GM18517 (cell line): ENCODE results near the gene BLVRA.
A peak's percentile ranks its signal among the peaks of the same experiment; 100 is the strongest.
"Not testable (repeated sequence)": the region's sequence is repeated elsewhere in the genome, so short reads cannot be mapped to it uniquely, and the experiment has no call there.

Experiments
- ATAC-seq: cut with Tn5 transposase; IDR thresholded peaks from one replicate; pipeline ENCODE4 v1.9.1; 2021; ENCODE audit warnings: mild to moderate bottlenecking, moderate library complexity; ENCODE audit not compliant: unreplicated experiment

BLVRA gene

DNA sequence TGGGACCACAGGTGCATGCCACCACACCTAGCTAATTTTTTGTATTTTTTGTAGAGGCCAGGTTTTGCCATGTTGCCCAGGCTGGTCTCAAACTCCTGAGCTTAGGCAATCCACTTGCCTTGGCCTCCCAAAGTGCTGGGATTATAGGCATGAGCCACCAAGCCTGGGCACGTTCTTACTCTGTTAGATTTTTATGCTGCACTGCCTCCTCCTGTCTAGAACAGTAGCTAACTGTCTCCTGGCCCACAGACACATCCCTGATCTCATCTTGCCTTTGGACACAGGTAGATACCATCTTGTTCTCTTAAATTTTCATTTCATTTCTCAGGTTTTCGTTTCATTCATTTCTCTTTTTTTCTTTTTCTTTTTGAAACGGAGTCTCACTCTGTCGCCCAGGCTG, 41.1 kb downstream of the BLVRA start:
- no peak for ATAC-seq

DNA sequence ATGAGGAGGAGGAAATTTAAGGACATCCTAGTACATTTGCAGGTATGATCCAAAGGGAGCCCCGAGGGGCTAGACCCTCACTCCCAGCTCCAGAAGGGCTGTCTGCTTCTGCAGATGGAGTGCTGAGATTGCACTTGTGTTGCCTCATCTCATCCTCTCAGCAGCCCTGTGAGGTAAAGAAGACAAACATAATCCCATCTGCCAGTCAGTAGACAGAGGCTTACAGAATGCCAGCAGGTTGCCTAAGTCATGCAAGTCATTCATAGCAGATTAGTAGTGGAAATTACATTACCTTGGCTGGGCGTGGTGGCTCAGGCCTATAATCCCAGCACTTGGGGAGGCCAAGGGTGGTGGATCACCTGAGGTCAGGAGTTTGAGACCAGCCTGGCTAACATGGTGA, 45.4 kb downstream of the BLVRA start:
- no peak for ATAC-seq

DNA sequence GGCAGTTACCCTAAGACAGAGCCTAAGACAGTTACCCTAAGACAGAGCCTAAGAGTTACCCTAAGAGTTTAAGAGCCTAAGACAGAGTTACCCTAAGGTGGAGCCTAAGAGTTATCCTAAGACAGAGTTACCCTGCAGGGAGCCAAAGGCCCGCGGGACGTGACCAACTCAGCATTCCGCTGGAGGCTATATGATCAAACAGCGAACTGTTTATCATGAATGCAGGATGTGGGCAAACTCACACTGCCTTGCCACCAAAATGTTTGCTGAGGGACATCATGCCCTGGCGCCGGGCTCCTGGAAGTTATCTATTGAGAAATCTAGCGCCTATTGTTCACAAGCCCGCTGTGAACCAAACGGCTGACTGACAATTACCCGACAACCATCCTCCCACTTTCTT, 49.9 kb downstream of the BLVRA start:
- no peak for ATAC-seq

DNA sequence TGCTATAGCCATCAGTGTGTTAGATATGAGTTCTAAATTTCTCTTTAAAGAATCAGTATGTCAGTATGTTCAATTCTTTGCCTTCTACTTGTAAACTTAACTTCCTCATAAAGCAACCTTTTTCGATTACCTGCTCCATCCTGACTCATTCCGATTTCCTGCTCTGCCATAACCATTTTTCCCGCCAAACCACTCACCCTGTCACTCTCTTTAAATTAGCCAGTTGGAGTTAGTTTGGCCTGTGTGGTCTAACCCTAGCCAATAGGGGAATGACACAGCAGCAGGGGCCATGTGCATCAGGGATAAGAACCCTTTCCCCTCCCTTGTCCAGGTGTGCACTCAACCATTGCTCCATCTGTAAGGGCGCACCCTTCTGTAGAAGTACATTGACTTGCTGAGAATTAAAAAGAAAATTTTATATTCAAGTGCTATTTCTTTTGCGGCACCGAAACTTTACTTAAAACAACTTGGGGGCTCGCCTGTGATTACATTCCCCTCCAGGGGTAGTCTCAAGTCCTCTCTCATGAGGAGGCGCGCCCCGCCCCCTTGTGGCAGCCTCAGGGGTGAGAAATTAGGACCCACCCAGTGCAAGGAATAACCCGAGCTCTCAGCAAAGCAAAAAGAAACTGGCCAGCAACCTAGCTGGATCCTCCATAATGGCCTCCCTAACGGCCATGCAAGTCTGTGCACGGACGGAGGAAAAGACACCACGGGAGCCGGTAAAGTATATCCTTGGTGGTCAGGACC, 51.9 kb downstream of the BLVRA start:
- ATAC-seq: not testable (repeated sequence)

DNA sequence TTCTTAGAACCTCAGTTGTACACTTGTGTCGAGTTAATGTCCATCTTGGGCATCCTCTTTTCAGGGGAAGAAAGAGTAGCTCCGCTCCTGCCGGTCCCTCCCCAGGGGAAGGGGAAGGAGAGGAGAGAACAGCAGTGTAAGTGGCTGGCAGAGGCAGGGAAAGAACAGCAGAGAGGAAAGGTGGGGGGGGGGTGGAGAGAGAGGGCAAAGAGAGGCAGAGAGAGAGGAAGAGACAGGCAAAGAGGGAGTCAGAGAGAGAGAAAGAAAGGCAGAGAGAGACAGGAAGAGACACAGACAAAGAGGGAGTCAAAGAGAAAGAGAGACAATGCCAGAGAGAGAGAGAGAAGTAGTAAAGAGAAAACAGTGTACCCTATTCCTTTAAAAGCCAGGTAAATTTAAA, 56.9 kb downstream of the BLVRA start:
- ATAC-seq: no peak

DNA sequence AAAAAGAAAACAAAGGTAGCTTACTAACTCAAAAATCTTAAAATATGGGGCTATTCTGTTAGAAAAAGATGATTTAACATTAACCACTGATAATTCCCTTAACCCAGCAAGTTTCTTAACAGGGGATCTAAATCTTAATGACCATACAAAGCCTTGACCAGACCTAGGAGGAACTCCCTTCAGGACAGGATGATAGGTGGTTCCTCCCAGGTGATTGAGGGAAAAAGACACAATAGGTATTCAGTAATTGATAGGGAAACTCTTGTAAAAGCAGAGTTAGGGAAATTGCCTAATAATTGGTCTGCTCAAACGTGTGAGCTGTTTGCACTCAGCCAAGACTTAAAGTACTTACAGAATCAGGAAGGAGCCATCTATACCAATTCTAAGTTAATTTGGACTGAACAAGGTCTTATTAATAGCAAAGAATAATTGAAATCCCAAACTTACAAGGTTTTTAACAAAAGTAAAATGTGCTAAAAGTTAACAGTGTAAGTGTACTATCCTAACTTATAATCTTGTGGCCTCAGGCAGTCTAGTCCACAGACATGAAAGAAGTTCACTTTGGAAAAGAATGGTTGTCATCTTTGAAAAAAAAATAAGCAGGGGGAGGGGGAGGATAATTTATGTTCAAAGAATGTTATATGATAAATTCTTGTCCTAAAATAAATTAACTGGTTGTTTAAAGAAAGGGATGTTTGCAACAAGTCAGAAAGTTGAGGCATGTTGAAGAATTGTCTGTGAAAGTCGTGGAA, 57.7 kb downstream of the BLVRA start:
- ATAC-seq: not testable (repeated sequence)

DNA sequence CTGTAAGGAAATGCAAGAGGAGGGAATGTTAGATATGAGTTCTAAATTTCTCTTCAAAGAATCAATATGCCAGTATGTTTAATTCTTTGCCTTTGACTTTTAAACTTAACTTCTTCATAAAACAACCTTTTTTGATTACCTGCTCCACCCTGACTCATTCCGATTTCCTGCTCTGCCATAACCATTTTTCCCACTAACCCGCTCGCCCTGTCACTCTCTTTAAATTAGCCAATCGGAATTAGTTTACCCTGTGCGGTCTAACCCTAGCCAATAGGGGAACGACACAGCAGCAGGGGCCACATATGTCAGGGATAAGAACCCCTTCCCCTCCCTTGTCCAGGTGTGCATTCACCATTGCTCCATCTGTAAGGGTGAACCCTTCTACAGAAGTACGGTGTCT, 64.9 kb downstream of the BLVRA start:
- ATAC-seq: not testable (repeated sequence)

DNA sequence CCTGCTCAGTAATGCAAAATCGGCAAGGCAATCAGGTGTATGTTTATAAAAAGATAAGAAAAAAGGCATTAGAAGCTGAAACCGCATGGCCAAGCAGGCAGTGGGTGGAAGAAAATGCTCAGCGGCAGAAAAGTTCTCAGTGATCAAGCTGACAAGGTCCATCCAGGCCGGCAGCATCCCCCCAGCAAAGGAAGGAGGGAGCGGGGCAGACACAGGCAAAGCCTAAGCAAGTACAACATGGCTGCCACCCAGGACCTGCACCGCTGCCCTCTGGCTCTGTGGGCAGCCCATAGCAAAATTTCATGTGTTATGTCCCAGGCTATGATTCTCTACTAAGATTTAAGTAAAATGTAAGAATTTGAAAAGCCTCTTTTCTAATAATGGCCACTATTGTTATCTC, 65.5 kb downstream of the BLVRA start:
- no peak for ATAC-seq

DNA sequence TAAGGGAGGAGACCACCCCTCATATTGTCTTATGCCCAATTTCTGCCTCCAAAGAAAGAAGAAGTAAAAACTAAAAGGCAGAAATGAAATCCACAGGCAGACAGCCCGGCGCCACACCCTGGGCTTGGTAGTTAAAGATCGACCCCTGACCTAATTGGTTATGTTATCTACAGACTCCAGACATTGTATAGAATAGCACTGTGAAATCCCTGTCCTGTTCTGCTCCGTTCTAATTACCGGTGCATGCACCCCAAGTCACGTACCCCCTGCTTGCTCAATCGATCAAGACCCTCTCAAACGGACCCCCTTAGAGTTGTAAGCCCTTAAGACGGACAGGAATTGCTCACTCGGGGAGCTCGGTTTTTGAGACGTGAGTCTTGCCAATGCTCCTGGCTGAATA, 66.0 kb downstream of the BLVRA start:
- not testable (repeated sequence) for ATAC-seq

DNA sequence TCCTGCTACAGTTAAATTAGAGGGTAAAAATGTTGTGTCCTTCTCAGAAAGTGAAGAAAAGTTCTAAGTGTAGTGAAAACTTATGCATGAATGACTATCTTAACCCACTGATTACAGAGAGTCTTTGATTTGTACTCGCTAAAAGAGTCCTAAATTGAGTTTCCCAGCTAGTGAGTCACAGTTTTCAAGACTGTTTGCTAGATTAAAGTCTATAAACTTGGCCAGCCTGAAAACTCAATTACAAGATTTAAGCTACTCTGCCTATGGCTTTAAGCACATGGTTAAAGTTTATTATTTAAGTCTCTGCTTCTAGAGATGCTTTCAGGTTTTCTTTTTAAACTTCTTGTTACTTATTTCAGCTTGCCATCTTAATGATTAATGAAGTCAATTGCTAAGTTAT, 66.5 kb downstream of the BLVRA start:
- no peak for ATAC-seq

DNA sequence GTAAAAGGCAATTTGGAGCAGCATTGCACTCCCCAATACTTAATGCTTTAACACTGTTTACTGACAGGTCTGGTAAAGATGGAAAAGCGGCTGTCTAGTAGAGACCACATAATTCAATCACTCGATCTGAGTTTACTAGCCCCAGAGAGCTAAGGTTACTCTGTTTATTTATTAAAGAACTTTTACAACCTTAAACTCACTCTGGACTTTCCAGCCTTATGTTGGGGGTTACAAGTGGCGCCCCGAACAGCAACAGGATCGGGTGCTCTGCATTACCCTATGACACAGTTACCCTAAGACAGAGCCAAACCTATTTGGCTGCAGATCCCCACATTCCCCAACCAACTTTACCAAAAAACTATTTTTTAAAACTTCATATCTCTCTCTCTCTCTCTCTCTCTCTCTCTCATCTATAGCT, 66.9 kb downstream of the BLVRA start:
- no peak for ATAC-seq

DNA sequence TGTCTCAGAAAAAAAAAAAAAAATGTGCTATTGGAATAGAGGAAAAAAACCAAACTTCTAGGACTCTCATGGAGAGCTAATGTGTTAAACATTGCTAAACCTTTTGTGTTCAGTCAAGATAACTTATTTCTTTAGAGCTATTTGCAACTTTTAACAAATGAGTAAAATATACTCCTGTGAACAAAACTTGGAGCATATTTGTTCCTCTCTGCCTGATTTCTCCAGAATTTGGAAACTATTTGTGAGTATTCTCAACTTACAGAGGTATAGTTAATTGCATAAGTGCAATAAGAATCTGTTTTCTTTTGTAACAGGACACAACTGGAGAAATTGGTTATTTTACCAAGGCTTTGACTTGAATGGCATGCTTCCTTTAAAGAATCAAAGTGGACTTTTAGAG, 72.4 kb downstream of the BLVRA start:
- not testable (repeated sequence) for ATAC-seq

DNA sequence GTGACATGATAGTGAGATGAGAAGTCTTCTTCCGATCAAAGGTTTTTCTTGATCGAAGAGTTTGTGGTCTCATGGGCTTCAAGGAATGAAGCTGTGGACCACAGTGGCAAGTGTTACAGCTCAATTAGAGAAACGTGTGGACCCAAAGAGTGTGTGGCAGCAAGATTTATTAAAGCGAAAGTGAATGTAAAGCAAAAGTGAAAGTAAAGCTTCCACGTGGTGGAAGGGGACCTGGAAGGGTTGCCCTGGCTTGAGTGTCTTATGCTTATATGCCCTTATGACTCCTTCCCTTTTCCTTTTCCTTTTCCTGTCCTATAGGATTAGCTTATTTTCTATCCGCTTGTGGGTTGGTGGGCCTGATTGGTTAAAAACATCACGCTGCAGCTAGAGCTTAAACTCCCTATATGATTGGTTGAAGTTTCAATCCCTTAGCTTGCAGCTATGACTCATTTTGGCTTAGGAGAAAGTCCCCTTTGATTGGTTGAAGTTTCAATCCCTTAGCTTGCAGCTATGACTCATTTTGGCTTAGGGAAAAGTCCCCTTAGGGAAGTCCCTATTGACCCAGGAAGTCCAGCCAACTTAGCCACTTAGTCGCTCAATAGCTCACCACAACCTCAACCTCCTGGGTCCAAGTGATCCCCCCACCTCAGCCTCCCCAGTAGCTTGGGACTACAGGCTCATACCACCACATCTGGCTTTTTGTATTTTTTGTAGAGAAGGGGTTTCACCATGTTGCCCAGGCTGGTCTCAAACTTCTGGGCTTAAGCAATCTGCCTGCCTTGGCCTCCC, 76.2 kb downstream of the BLVRA start:
- ATAC-seq: peak; percentile 68

DNA sequence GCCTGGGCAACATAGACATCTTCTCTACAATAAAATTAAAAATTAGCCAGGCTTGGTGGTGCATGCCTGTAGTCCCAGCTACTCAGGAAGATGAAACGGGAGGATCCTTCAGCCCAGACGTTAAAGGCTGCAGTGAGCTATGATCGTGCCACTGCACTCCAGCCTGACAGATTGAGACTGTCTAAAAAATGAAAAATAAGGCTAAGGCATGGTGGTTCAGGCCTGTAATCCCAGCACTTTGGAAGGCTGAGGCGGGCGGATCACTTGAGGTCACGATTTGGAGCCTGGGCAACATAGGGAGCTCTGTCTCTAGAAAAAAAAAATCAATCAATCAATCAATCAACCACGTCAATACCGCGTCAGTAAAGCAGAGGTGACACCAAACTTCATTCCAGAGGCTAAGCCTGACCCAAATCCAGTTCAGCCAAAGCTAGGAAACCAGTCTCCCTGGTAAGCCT, 79.8 kb downstream of the BLVRA start:
- no peak for ATAC-seq

DNA sequence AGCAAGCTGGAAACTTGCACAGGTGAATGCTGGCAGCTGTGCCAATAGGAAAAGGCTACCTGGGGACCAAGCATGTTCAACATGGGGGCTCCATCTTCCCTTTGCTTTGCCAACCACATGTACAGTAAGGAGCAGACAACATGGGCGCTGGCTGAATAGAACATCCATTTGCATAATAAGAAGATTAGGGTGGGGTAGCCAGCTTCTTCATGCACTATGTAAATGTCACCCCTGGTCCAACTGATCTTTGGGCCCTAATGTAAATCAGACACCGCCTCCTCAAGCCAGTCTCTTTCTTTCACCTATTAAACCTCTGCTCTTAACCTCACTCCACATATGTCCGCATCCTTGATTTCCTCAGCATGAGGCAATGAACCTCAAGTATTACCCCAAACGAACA, 84.8 kb downstream of the BLVRA start:
- no peak for ATAC-seq

DNA sequence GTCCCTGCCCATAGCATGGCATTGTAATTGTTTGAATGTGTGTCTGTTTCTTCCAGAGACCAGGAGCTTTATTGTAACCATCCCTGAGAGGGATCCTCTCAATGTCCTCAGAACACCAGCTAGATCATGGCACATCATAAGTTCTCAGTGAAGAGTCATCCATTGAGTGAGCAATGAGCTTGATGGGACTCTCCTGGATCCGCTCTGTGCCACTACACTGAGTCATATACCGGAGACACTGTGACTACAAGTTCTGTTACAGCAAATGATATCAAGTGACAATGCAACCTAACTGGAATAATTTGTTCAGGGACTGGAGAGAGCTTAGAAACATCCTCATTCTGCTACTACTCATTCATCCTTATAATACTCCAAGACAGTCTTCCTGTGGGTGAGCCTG, 85.8 kb downstream of the BLVRA start:
- ATAC-seq: no peak

DNA sequence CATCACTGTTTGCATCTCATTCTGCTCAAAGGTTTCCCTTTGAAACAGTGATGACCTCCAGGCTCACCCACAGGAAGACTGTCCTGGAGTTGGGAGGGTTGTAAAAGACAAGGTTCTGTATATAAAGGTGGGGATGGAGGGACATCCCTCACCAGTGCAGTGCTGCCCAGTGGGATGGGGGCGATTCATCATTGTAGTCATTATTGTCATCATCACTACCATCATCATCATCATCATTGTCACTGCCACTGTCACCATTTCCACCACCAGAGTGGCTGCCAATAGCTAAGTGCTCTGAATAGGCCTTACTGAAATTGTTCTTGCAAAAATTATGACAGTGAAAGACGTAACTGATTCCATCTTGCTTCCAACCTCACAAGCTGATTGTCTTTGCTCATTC, 86.2 kb downstream of the BLVRA start:
- no peak for ATAC-seq

DNA sequence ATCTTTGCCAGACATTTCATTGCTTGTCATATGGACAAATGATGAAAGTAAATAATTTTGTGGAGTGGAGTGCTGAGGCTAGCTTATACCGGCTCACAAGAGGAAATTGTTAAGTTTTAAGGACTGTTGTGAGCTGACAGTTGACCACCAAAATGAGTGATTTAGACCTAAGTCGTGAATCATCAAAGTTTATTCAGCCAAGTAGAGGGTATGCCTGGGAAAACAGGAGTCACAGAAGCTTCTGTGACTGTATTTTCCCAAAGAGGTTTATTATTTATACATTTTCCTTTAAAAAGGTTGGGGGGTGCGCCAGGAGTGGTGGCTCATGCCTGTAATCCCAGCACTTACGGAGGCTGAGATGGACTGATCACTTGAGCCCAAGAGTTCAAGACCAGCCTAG, 89.0 kb downstream of the BLVRA start:
- no peak for ATAC-seq

DNA sequence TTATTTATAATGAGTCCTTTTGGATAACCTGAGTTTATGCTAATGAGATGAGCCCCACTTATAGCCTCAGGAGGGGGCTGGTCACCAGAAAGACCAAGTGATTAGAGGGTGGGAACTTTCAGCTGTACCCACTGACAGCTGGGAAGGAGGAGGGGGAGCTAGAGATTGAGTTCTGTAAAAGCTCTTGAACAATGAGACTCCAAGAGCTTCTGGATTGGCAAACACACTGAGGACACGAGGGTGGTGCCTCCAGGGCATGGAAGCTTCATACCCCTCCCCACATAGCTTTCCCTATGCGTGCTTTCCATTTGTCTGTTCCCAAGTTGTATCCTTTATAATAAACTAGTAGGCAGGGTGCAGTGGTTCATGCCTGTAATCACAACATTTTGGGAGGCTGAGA, 90.6 kb downstream of the BLVRA start:
- no peak for ATAC-seq

DNA sequence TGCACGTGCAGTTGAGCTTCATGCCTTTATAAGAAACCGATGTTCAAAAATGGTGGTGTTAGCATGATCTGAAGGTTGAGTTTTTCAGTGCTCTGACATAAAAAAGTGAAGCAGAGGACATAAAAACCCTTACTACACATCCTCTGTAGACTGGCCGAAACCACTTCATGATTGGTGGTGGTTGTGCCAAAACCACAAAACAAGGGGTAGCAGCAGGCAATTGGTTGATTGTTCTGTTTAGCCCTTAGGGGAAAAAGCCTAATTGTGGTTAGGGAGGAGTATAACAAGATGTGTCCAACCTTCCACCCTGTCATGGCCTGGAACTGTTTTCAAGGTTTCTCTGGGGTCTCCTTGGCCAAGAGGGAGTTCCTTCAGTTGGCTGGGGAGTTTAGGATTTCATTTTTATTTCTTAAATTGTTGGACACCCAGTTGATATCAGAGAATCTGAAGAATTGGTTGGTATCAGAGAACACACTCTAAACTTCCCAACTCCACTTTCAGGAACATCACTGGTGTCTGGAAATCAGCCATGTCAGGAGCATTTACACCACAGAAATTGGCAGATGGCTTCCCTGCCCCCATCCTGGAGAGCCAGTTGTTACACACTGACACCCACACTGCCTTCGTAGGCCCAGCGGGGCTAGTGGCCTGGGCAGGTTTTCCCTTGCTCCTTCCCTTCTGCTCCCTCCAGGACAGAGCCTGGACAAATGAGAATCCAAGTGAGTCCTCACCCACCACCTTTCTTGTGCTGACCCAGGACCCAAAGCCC, 92.1 kb downstream of the BLVRA start:
- ATAC-seq: no peak

DNA sequence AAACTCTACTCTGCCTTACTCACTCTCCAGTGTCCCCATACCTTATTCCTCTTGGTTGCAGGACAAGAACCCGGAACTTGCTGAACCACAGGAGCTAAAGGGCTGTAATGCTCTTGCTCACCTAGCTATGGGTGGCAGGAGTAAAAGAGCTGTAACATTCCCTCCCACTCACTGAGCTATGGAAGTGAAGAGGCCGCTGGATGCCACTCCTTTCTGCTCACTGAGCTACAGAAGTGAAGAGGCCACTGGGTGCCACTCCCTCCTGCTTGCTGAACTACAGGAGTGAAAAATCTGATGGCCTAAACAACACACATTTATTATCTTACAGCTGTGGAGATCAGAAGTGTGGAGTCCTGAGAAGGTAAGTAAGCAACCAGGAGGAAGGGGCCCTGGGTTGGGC, 93.3 kb downstream of the BLVRA start:
- ATAC-seq: no peak
